GM12864 (cell line): ENCODE data around the gene TRIM71.
"Not testable (repeated sequence)": the region's sequence is repeated elsewhere in the genome, so short reads cannot be mapped to it uniquely, and the experiment has no call there.

Source experiments
- DNase-seq: peaks from one replicate; pipeline ENCODE4 v3.0.0-alpha.2; 2011; ENCODE audit warnings: low read depth
- H3K4me3 ChIP-seq: 2 replicates; pipeline ENCODE4 v1.5.1; 2011; ENCODE audit warnings: mild to moderate bottlenecking, low read depth, low read length, control low read depth
- CTCF ChIP-seq: IDR thresholded peaks from 2 replicates; pipeline ENCODE4 v1.5.1; 2011; ENCODE audit warnings: low read depth, mild to moderate bottlenecking, moderate library complexity, low read length, control low read depth, inconsistent platforms; ENCODE audit errors: missing control alignments

TRIM71 gene

GRCh38 chr3:32791833-32792232 is 26.0 kb upstream of the TRIM71 start:
- no peak overlapping the region for H3K4me3 ChIP-seq
- TF ChIP-seq CTCF: no peak
- no peak for DNase-seq

- DNase-seq: no peak
- TF ChIP-seq CTCF: no peak
- H3K4me3 ChIP-seq: no peak overlapping the region
These were observed 23.1 kb upstream of the TRIM71 start for GRCh38 chr3:32794487-32795308.

- DNase-seq, H3K4me3 ChIP-seq: not testable (repeated sequence)
These were observed 21.3 kb upstream of the TRIM71 start for GRCh38 chr3:32796384-32796950.

GRCh38 chr3:32797776-32798175 is 20.0 kb upstream of the TRIM71 start:
- DNase-seq: no peak
- H3K4me3 ChIP-seq: no peak overlapping the region
- TF ChIP-seq CTCF: no peak

- not testable (repeated sequence) for DNase-seq, H3K4me3 ChIP-seq
These were observed 16.4 kb upstream of the TRIM71 start for GRCh38 chr3:32801440-32801839.

- DNase-seq: no peak
- TF ChIP-seq CTCF: no peak
- H3K4me3 ChIP-seq: no peak overlapping the region
These were observed 4.6 kb upstream of the TRIM71 start for GRCh38 chr3:32813180-32813579.

- no peak for DNase-seq
- TF ChIP-seq CTCF: no peak
- H3K4me3 ChIP-seq: no peak overlapping the region
These were observed 3.4 kb upstream of the TRIM71 start for GRCh38 chr3:32814361-32814760.

GRCh38 chr3:32815841-32816438 is 1.9 kb upstream of the TRIM71 start:
- no peak for DNase-seq
- no peak overlapping the region for H3K4me3 ChIP-seq

More at GRCh38 chr3:32815841-32816438, 1.9 kb upstream of the TRIM71 start:
- no peak for TF ChIP-seq CTCF
